GM19099 (cell line): ENCODE measurements around the gene P4HB.

Experiments used
- POLR2A ChIP-seq: IDR thresholded peaks from 3 replicates; pipeline ENCODE4 v1.6.1; 2011; ENCODE audit warnings: low read depth; ENCODE audit not compliant: insufficient read length; ENCODE audit errors: extremely low read depth

Gene P4HB

DNA sequence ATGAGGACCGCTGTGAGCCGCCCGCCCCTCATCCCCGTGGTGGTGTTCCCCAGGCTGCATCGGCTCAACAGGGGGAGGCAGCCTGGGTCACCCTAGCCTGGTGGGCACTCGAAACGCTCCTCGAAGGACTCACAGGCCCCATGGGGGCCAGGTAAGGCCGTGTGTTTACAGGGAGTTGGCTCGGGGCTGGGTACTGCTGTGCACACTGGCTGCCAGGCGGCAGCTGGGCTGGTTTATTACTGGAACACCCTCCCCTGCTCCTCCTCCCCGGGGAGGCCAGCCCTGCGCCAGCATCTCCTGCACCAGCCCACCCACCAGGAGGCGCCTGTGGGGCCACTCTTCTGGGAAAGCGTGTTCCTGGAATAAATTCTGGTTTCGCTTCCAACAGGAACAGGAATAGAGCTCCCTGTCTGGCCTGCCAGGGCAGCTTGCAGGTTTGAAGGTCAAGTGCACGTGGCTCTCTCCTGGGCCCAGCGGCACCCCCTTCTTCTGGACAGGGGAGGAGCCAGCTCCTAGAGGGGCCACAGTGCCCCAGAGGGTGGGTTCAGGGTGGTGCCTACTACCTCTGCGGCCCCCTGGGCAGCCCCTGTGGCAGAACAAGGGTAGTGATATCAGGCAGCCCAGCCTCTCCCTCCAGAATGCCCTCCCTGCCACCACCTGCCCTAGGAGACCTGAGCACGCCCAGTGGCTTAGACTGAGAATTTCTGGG, 38.6 kb downstream of the P4HB start:
- no peak for TF ChIP-seq POLR2A

DNA sequence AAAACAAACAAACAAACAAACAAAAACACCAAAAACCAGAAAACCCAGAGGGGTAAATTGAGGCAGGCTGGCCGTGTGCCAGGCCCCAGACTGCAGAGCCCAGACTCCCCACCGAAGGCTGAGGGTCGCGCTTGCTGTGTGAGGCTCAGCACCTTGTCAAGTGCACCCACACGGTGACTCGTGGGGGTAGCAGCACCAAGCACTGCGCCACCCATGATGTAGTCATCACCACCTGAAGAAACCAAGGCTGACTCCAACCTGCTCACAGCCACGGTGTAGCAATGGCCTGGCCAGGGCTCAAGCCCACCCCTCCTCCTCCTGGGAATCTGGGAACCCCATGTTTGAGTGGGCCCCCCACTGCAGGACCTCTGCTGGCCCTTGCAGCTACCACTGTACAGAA, 39.2 kb downstream of the P4HB start:
- no peak for TF ChIP-seq POLR2A

DNA sequence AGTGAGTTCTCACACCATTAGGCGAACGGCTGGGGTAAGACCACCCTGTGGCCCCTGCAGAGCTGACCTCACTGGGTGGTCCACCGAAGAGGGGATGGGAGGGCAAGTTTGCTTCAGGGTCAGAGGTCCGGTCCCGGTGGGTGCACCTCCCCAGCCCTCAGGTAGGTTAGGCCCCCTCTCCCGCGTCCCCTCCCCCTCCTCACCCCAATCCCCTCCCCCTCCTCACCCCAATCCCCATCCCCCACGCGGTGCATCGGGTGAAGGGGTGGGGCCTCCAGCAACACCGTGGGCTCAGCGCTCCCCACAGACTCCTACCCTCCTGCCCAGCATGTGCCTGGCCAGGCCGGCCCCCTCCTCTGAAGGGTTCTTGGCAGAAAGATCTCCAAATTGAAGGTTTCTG, 40.6 kb downstream of the P4HB start:
- no peak for TF ChIP-seq POLR2A

DNA sequence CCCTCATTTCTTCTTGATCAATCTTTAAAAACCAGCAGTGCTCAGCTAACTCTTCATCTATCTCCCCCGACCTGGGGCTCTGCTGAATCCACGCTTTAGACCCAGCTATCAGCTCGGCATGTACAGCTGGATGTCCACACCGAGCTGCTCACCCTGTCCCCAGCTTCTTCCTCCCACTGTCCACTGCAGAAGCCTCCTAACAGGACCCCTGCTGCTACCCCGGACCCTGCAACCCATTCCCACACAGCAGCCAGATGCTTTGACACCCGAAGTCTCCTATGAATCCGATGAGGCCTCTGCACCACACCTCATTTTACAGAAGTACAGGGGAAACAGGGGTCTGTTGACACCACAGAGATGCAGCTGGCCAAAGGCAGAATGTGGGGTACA, 42.6 kb downstream of the P4HB start:
- no peak for TF ChIP-seq POLR2A

DNA sequence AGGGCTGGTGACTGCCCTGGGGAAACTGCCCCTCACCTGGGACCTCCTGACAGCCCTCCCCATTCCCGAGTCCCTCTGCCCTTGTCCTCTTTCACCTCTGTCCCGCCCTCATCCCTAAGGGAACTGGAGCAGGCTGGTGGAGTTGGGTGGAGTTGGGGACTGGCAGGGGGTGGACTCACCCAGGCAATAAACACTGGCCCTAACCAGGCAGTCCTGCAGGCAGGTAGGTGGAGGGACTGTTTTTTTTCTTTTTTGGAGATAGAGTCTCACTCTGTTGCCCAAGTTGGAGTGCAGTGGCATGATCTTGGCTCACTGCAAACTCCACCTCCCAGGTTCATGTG, 44.7 kb downstream of the P4HB start:
- TF ChIP-seq POLR2A = no peak

DNA sequence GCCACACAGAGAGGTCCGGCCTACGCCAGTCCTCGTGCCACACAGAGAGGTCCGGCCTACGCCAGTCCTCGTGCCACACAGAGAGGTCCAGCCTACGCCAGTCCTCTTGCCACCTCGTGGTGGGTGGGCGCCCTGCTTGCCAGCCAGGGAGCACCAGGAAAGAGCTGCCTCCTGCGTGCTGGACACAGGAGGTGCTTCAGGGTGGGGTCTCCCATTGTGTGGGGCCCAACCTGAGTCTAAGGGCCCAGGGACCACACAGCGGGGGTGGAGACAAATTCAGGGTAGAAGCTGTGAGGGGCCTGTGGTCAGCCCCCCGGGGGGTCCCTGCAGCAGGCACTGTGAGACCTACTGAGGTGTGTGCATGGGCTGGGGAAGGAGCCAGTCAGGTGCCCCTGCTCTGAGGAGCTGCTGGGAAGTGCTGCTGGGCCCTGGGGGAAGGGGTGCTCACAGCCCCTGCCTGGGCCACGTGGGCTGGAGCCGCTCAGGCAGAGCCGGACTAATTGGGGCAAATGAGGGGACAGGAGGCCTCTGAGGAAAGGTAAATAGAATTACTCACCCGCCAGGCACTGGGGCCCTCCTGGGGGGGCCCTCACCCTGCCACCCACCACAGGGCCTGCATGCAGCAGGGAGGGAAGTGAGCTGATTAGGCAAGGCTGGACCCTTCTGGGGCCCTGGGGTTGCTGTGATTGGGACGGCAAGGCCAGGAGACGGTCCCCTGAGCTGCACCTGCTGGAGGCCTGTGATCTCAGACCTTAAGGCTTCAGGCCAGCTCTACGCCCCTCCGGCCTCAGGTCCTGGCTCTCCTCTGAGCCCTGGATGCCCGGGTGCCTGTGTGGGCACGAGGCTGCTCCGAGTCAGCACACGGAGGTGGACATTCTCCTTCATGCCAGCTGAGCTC, 45.3 kb downstream of the P4HB start:
- no peak for TF ChIP-seq POLR2A

DNA sequence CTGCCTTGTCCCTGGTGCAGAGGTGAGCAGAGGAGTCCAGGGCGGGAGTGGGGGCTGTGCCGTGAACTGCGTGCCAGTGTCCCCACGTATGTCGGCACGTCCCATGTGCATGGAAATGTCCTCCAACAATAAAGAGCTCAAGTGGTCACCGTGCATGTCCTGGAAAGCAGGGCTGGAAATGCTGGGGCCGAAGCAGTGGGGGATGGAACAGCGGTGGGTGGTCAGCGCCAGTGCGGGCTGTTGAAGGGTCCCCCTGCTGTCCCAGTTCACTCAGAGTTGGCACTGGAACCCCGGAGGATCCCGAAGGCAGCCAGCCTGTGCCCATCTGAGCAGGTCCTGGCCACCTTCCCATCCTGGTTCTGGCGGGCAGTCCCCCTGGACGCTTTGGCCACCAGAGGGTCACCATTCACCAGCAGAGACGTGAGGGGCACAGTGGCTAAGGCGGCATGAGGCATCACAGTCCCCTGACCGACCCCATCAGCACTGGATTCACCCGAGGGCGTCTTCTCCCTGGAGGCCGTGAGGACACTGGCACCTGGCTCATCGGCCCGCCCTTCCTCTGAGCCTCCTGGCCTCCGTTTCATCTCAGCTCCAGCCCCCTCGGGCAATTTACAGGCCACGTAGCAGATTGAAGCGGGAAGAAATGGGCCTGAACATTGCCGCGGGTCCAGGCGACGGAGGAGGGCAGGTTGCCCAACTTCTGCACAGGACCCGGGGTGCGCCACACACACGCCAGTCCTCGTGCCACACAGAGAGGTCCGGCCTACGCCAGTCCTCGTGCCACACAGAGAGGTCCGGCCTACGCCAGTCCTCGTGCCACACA, 46.3 kb downstream of the P4HB start:
- no peak for TF ChIP-seq POLR2A

DNA sequence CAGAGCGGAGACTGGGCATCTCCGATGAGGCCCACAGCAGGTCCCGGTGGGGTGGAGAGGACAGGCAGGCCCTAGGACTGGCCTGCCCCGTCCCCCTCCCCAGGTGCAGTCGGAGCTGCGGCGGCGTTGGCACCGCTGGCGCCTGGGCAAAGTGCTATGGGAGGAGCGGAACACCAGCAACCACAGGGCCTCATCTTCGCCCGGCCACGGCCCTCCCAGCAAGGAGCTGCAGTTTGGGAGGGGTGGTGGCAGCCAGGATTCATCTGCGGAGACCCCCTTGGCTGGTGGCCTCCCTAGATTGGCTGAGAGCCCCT, 47.0 kb downstream of the P4HB start:
- no peak for TF ChIP-seq POLR2A

DNA sequence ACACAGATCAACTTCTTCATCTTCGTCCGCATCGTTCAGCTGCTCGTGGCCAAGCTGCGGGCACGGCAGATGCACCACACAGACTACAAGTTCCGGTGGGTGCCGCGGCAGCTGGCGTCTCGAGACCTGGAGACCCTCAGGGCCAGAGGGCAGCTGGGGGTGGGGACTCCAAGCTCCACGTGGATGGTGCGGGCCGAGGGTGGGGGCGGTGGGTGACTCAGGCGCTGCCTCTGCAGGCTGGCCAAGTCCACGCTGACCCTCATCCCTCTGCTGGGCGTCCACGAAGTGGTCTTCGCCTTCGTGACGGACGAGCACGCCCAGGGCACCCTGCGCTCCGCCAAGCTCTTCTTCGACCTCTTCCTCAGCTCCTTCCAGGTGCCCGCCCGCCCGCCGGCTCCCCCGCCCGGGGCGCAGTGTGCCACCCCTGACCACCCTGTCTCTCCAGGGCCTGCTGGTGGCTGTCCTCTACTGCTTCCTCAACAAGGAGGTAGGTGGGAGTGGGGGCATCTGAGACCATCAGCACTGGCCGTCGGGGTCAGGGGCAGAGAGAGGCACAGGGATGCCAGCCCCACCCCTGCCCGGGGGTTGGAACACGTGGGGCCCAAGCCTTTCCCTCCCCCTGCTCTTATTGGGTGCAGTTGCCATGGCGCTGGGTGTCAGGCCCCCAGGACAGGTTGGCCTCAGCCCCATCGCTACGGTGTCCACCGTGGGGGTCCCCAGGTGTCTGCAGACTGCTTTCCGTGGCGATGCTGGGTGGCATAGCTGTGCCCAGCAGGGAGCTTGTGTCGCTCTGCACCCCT, 47.6 kb downstream of the P4HB start:
- TF ChIP-seq POLR2A = no peak

DNA sequence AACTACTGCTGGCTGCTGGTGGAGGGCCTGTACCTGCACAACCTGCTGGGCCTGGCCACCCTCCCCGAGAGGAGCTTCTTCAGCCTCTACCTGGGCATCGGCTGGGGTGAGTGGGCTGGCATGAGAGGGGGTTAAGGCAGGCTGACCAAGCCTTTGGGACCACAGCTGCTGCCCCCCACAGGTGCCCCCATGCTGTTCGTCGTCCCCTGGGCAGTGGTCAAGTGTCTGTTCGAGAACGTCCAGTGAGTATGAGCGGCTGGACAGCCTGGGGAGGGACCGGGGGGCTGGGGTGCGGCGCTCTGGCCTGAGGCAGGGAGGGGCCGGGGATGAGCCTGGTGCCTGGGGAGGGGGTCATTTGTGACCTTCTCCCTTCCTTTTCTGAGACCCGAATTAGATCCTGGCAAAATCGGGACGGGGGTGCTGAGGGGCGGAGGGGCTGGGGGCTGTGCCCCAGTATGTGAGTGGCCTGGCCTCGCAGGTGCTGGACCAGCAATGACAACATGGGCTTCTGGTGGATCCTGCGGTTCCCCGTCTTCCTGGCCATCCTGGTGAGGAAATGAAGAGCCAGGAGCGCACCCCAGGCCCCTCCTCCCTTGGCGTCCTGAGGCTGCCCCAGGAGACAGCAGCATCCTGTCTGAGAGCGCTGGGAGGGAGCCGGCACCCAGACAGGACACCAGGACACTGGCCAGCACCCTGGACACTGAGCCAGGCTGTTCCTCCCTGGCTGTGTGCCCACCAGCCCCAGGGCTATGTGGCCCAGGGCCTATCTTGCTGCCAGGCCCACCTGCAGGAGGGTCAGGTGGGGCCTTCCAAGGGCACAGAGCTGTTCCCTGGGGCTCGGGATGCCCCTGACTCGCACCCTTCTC, 48.4 kb downstream of the P4HB start:
- TF ChIP-seq POLR2A = no peak

DNA sequence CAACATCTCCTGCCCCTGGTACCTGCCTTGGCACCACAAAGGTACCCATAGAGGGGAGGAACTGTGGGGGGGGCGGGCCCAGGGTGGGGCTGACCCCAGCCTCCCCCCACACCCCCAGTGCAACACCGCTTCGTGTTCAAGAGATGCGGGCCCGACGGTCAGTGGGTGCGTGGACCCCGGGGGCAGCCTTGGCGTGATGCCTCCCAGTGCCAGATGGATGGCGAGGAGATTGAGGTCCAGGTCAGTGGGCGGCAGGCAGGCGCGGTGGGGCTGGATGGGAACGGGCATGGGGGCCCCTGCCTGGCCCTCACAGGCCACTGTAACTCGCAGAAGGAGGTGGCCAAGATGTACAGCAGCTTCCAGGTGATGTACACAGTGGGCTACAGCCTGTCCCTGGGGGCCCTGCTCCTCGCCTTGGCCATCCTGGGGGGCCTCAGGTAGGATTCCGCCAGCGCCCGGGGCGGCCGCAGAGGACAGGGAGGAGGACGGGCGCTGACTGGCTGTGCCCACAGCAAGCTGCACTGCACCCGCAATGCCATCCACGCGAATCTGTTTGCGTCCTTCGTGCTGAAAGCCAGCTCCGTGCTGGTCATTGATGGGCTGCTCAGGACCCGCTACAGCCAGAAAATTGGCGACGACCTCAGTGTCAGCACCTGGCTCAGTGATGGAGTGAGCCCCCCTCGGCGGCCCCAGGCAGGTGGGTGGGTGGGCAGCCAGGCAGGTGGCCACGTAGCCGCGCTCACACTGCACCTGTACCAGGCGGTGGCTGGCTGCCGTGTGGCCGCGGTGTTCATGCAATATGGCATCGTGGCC, 49.2 kb downstream of the P4HB start:
- TF ChIP-seq POLR2A = no peak

DNA sequence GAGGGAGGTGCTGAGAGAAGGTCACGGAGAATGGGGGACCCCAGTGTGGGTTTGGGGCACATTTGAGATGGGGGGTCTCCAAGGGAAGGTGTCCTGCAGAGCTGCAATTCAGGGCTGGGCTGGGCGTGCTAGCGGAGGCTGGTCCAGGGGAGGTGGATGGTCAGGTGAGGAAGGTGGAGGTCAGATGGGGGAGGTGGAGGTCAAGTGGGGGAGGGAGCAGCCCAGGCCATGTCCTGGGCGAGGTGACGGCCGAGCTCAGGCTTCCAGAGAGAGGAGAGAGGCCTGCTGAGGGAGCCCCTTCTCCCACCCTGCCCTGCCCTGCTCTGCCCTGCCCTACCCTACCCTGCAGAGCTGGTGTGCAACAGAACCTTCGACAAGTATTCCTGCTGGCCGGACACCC, 49.9 kb downstream of the P4HB start:
- no peak for TF ChIP-seq POLR2A

DNA sequence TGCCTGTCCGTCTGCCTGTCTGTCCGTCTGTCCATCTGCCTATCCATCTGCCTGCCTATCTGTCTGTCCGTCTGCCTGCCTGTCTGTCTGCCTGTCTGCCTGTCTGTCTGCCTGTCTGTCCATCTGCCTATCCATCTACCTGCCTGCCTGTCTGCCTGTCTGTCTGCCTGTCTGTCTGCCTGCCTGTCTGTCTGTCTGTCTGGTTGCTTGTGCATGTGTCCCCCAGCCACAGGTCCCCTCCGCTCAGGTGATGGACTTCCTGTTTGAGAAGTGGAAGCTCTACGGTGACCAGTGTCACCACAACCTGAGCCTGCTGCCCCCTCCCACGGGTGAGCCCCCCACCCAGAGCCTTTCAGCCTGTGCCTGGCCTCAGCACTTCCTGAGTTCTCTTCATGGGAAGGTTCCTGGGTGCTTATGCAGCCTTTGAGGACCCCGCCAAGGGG, 50.8 kb downstream of the P4HB start:
- TF ChIP-seq POLR2A = no peak
